Ishikawa (cell line): Measurements from ENCODE around the gene TUBA1B.

Experiments used
- CREB1 ChIP-seq: IDR thresholded peaks from 2 replicates; pipeline ENCODE4 v1.6.1; 2012; ENCODE audit warnings: low read depth
- RAD21 ChIP-seq: IDR thresholded peaks from 2 replicates; pipeline ENCODE4 v1.6.1; 2012; ENCODE audit warnings: low read depth
- TCF12 ChIP-seq: IDR thresholded peaks from 2 replicates; pipeline ENCODE4 v1.6.1; 2012; ENCODE audit warnings: low read depth
- TEAD4 ChIP-seq: IDR thresholded peaks from 2 replicates; pipeline ENCODE4 v1.6.1; 2012
- YY1 ChIP-seq: IDR thresholded peaks from 2 replicates; pipeline ENCODE4 v1.6.1; 2012; ENCODE audit warnings: low read depth
- ZBTB7A ChIP-seq: IDR thresholded peaks from 2 replicates; pipeline ENCODE4 v1.6.1; 2012; ENCODE audit warnings: low read depth
- TF ChIP-seq, protein P1 (sequence below): IDR thresholded peaks from 2 replicates; pipeline ENCODE4 v1.6.1; 2012

GRCh38 chr12:49129332-49130150 lies 1.7 kb downstream of the TUBA1B start:
- TF ChIP-seq YY1 = no peak
- TF ChIP-seq ZBTB7A = no peak
- TF ChIP-seq, protein P1, sequence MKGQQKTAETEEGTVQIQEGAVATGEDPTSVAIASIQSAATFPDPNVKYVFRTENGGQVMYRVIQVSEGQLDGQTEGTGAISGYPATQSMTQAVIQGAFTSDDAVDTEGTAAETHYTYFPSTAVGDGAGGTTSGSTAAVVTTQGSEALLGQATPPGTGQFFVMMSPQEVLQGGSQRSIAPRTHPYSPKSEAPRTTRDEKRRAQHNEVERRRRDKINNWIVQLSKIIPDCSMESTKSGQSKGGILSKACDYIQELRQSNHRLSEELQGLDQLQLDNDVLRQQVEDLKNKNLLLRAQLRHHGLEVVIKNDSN = no peak
- no peak for TF ChIP-seq TCF12
- no peak for TF ChIP-seq CREB1
- TF ChIP-seq RAD21 = no peak
- TF ChIP-seq TEAD4 = no peak
